HepG2 (cell line): ENCODE measurements around the gene ALDH3B2. TPM values are rescaled to one million over a fixed set of nuclear protein-coding genes. Genes with fewer than 3 reads are reported as not detected.

Experiments
- ATAC-seq: fragments of 200-7000 bp; cut with Tn5 transposase; 3 replicates; pipeline ENCODE4 v1.9.1; 2020; ENCODE audit warnings: mild to moderate bottlenecking, moderate library complexity
- BruUV-seq: library from RNA; stranded (reverse); fragments of 400-500 nt; replicated peaks from 2 replicates; lab custom pipeline; 2021; lab: Mats Ljungman, UMichigan
- CTCF ChIA-PET: fragments of 300-600 bp; formaldehyde crosslinking; extraction: SDS; loops from one replicate; lab custom pipeline; 2021; ENCODE audit warnings: low total read pairs, inconsistent platforms, low intra/inter-chr PET ratio; lab: Yijun Ruan, JAX
- POLR2A ChIA-PET: fragments of 350-600 bp; sonication (Branson Sonifier 250); formaldehyde crosslinking; loops from one replicate; lab custom pipeline; 2020; ENCODE audit warnings: antibody characterized with exemption, inconsistent platforms; lab: Yijun Ruan, JAX
- DNase-seq: peaks from one replicate; pipeline ENCODE4 v3.0.0-alpha.2; 2015; ENCODE audit warnings: low spot score
- FAIRE-seq: peaks from 3 replicates; lab custom pipeline; 2011; peaks lifted over from hg19 to GRCh38; lab: Jason Lieb, UNC
- H2AFZ ChIP-seq: one replicate; pipeline ENCODE4 v1.6.1; 2011; ENCODE audit warnings: low read length, inconsistent platforms
- H3K27ac ChIP-seq: fragments of 300-600 bp; 3 replicates; pipeline ENCODE4 v1.8.0; 2011; ENCODE audit warnings: mixed run types, mild to moderate bottlenecking, mixed read lengths, low read length, inconsistent platforms; ENCODE audit not compliant: insufficient read depth; ENCODE audit errors: extremely low read length
- H3K27me3 ChIP-seq, 2 experiments: fragments of 200-600 bp in 1 of 2; 2 replicates in 1 of 2; 3 replicates in 1 of 2; pipeline versions ENCODE4 v1.6.0 to v1.8.0; 2011; ENCODE audit warnings: low read length in 2 of 2, mild to moderate bottlenecking in 2 of 2, moderate library complexity in 2 of 2, inconsistent platforms in 1 of 2; ENCODE audit not compliant: insufficient read depth in 2 of 2, control insufficient read depth in 1 of 2
- H3K36me3 ChIP-seq, 2 experiments: fragments of 200-600 bp in 1 of 2; replicated peaks in 1 of 2; 2 replicates in 1 of 2; 3 replicates in 1 of 2; pipeline versions ENCODE4 v1.5.1 to v1.8.0; 2011; ENCODE audit warnings: low read length in 2 of 2, inconsistent platforms in 1 of 2; ENCODE audit not compliant: insufficient read depth in 2 of 2, control insufficient read depth in 1 of 2
- H3K4me1 ChIP-seq: 2 replicates; pipeline ENCODE4 v1.5.1; 2012; ENCODE audit warnings: low read length, inconsistent platforms; ENCODE audit not compliant: insufficient read depth
- H3K4me2 ChIP-seq: 2 replicates; pipeline ENCODE4 v1.6.0; 2011; ENCODE audit warnings: low read depth, low read length, inconsistent platforms
- H3K4me3 ChIP-seq, 3 experiments: fragments of 200-600 bp in 1 of 3; sonication (generic), shearing (Covaris generic) in 1 of 3; replicated peaks in 1 of 3; 2 replicates each; pipeline ENCODE4 v1.5.1; 2011 to 2016; ENCODE audit warnings: low read length in 3 of 3, inconsistent platforms in 2 of 3, low read depth in 2 of 3, mild to moderate bottlenecking in 2 of 3, control low read depth in 1 of 3, mixed read lengths in 1 of 3; ENCODE audit not compliant: insufficient read depth in 1 of 3
- H3K79me2 ChIP-seq: one replicate; pipeline ENCODE4 v1.6.1; 2011; ENCODE audit warnings: low read length, inconsistent platforms; ENCODE audit not compliant: insufficient read depth
- H3K9ac ChIP-seq: 2 replicates; pipeline ENCODE4 v1.6.0; 2011; ENCODE audit warnings: mild to moderate bottlenecking, low read depth, low read length, inconsistent platforms; ENCODE audit not compliant: insufficient read depth
- H3K9me3 ChIP-seq: 2 replicates; pipeline ENCODE4 v1.5.1; 2012; ENCODE audit warnings: mild to moderate bottlenecking, low read length
- H4K20me1 ChIP-seq: 2 replicates; pipeline ENCODE4 v1.6.0; 2011; ENCODE audit warnings: inconsistent platforms, mild to moderate bottlenecking, low read length, moderate library complexity; ENCODE audit not compliant: insufficient read depth
- SP140L ChIP-seq: sonication (generic); formaldehyde crosslinking; IDR thresholded peaks from 2 replicates; pipeline ENCODE4 v1.4.0; 2020; ENCODE audit warnings: missing genetic modification reagents, borderline replicate concordance
- USF2 ChIP-seq, 2 experiments: sonication (generic) in 1 of 2; formaldehyde crosslinking in 1 of 2; IDR thresholded peaks; 2 replicates each; pipeline versions ENCODE4 v1.5.1 to v1.6.1; 2011 to 2020; ENCODE audit warnings: borderline replicate concordance in 1 of 2, low read depth in 1 of 2, low read length in 1 of 2, mild to moderate bottlenecking in 1 of 2, missing genetic modification reagents in 1 of 2, moderate library complexity in 1 of 2
- ZNF282 ChIP-seq: fragments of 450-650 bp; IDR thresholded peaks from 2 replicates; pipeline ENCODE4 v1.6.1; 2018; ENCODE audit not compliant: partially characterized antibody
- ZNF607 ChIP-seq: sonication (generic); formaldehyde crosslinking; IDR thresholded peaks from 2 replicates; pipeline ENCODE4 v1.5.1; 2020; ENCODE audit warnings: missing genetic modification reagents, mild to moderate bottlenecking, borderline replicate concordance
- WGBS: methylation state at CpG from one replicate; pipeline ENCODE4 v1.1.6; 2017; ENCODE audit warnings: low lambda C conversion rate; 5-methylcytosine and 5-hydroxymethylcytosine counted together
- in situ Hi-C: cut with HindIII; loops from 2 replicates; pipeline ENCODE4 v1.10.0; 2017; ENCODE audit warnings: low pct_unique_long_range_greater_than_20kb; ENCODE audit not compliant: extremely low pct_ligation_motif_present
- intact Hi-C: fragments of 100-400 bp; cut with micrococcal nuclease; formaldehyde crosslinking; loops from one replicate; pipeline ENCODE4 v1.10.0; 2022; ENCODE audit not compliant: unreplicated experiment
- polyA plus RNA-seq, 8 experiments: library from polyadenylated mRNA; depleted of rRNA in 3 of 8; stranded (reverse) in 7 of 8; unstranded in 1 of 8; fragments of >200 nt; fragmentation: Illumina TruSeq in 4 of 8; extraction: Trizol in 4 of 8; gene quantifications; 2 replicates each; pipeline versions ENCODE4 v1.2.1 to v1.2.3, GENCODE V29; 2011 to 2016; ENCODE audit warnings: low read depth in 4 of 8, missing spikeins in 1 of 8, mixed read lengths in 1 of 8; ENCODE audit not compliant: insufficient read depth in 1 of 8
- total RNA-seq, 5 experiments: library from RNA; depleted of rRNA; stranded (reverse); fragments of >200 nt; fragmentation: Illumina TruSeq; extraction: Trizol; gene quantifications; 2 replicates each; pipeline ENCODE4 v1.2.3, GENCODE V29; 2016; ENCODE audit warnings: low read depth in 1 of 5

ALDH3B2 gene
- total and polyA plus RNA-seq, 2 of the 13 experiments (the other 11 are each of a cell fraction or from before 2014, with no cell fraction given) = not detected

GRCh38 chr11:67694875-67695555 is 20.6 kb upstream of the ALDH3B2 start:
- in situ Hi-C loops (no loop called here), intact Hi-C loops (no loop called here)
- no peaks in the 10 kb centered on the region for H4K20me1 ChIP-seq
- no peak overlapping the region for H3K4me2 ChIP-seq
- no peaks in the 10 kb centered on the region for H3K9me3 ChIP-seq
- 51% methylated on average over 28 of the region's 28 CpGs for WGBS
- H3K9ac ChIP-seq = no peak overlapping the region
- H2AFZ ChIP-seq = no peak overlapping the region
- no peaks in the 10 kb centered on the region for H3K79me2 ChIP-seq
- POLR2A ChIA-PET = no interaction called here
- no peak for DNase-seq
- H3K27ac ChIP-seq = no peak overlapping the region
- peaks cover 22% of the 10 kb centered on the region for H3K4me1 ChIP-seq
- TF ChIP-seq ZNF282 (no peak), SP140L (CRISPR knock-in tag) (no peak), ZNF607 (CRISPR knock-in tag) (no peak), USF2 (IDR thresholded peaks at IDR 0.05; ENCODE audit: low read depth, low read length) (no peak), USF2 (CRISPR knock-in tag; IDR thresholded peaks at IDR 0.05; ENCODE audit: borderline replicate concordance) (no peak)
- TF ChIP-seq, all 625 proteins: peak for 0
- no peak for FAIRE-seq
- Histone ChIP-seq H3K27me3 (peaks cover 0 to 22% of the 10 kb centered on the region in 2 experiments; a peak in 3 of 5 replicates), H3K4me3 (no peak overlapping the region), H3K36me3 (no peaks in the 10 kb centered on the region)
- ATAC-seq = no peak
- CTCF ChIA-PET = no interaction called here
- no TSS peak for BruUV-seq
